Hematopoietic multipotent progenitor cell treated with erythropoietin and hydrocortisone succinate and interleukin-3 and kit ligand, for 8 days (in vitro differentiated cells): Measurements from ENCODE around the gene RAD51AP1.
A peak's percentile ranks its signal among the peaks of the same experiment; 100 is the strongest.

Experiments used
- DNase-seq: peaks from one replicate; pipeline ENCODE4 v3.0.0-alpha.2; 2015

Gene RAD51AP1

DNA sequence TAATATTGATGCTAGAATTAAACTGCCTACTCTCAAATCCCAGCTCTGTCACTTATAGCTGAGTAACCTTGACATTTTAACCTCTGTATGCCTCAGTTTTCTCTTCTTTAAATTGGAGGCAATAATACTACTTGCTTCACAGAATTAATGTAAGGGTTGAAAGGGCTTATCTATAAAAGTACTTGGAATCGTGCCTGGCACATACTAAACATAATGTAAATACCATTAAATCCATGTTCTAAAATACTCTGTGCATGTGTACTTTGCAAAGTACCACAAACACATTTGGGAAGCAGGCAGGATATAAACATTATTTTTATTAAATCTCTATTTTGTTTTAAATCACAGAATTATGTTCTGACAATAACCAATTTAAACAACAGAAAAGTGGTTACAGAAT is 65.3 kb downstream of the RAD51AP1 start:
- no peak for DNase-seq

DNA sequence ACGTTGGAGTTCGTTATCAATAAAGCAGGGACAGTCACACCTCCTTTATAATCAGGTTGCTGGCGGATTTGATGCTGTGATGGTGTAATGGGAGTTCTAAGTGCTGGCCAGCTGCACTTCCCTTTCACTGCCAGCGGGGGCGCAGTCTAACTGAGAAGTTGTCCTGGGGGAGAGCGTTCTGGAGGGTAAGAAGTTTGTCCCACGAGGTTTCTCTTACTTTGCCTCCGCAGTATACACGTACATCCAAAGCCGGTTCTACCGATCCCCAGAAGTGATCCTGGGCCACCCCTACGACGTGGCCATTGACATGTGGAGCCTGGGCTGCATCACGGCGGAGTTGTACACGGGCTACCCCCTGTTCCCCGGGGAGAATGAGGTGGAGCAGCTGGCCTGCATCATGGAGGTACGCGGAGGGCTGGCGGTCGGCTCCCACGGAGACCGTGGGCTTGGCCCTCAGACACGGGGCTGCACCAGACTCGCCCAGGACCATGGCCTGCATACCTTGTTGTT is 66.0 kb downstream of the RAD51AP1 start:
- peak; percentile 91 for DNase-seq

DNA sequence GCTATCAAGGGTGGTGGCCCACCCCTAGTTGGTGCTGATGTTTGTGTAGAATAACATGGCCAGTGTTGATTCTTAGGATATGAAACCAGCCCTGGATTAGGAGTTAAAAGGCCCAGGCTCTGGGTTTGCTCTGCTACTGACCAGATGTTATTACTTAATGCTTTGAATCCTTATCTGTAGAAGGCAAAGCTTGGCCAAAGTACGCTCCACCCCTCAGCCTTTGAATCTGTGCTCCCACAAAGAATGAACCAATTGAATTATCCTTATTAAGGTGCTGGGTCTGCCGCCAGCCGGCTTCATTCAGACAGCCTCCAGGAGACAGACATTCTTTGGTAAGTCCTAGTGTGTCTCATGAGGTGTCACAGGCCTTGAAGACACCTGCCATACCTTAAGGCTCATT is 68.4 kb downstream of the RAD51AP1 start:
- no peak for DNase-seq

- no peak for DNase-seq
These were observed 70.4 kb downstream of the RAD51AP1 start for GRCh38 chr12:4609071-4609470.
